IgD-negative memory B cell (primary cell): ENCODE data around the gene ADGRB3. TPM values are rescaled to one million over a fixed set of nuclear protein-coding genes. Genes with fewer than 3 reads are reported as not detected.
"Not testable (repeated sequence)": the region's sequence is repeated elsewhere in the genome, so short reads cannot be mapped to it uniquely, and the experiment has no call there.

Source experiments
- H3K27ac Mint-ChIP-seq, 3 donors: one replicate each; pipeline ENCODE4 v1.8.0; 2020 to 2022; ENCODE audit warnings: mild to moderate bottlenecking in 3 of 3, mixed read lengths in 3 of 3, moderate library complexity in 1 of 3
- H3K27me3 Mint-ChIP-seq: one replicate; pipeline ENCODE4 v1.8.0; 2021; ENCODE audit warnings: mixed read lengths
- H3K36me3 Mint-ChIP-seq: one replicate; pipeline ENCODE4 v1.8.0; 2020; ENCODE audit warnings: mild to moderate bottlenecking, mixed read lengths
- H3K4me1 Mint-ChIP-seq, 3 donors: one replicate each; pipeline ENCODE4 v1.8.0; 2020 to 2022; ENCODE audit warnings: mixed read lengths in 3 of 3, mild to moderate bottlenecking in 1 of 3
- H3K4me3 Mint-ChIP-seq, 4 donors: one replicate each; pipeline ENCODE4 v1.8.0; 2020 to 2022; ENCODE audit warnings: mild to moderate bottlenecking in 4 of 4, mixed read lengths in 4 of 4, moderate library complexity in 3 of 4
- H3K9me3 Mint-ChIP-seq, 3 donors: one replicate each; pipeline ENCODE4 v1.8.0; 2020 to 2021; ENCODE audit warnings: mixed read lengths in 3 of 3, mild to moderate bottlenecking in 1 of 3
- polyA plus RNA-seq: library from polyadenylated mRNA; unstranded; fragments of 300-500 nt; fragmentation: Illumina TruSeq; gene quantifications from one replicate; pipeline ENCODE4 v1.2.3, GENCODE V29; 2021

Gene ADGRB3
- polyA plus RNA-seq, 1 donor from 2014 or later, result not detected

GRCh38 chr6:68655028-68655427 lies 19.9 kb downstream of the ADGRB3 start:
- no peak overlapping the region for H3K27ac Mint-ChIP-seq
- no peaks in the 10 kb centered on the region for H3K9me3 Mint-ChIP-seq
- H3K4me3 Mint-ChIP-seq, result no peak overlapping the region
- H3K27me3 Mint-ChIP-seq, result no peaks in the 10 kb centered on the region
- H3K4me1 Mint-ChIP-seq, result no peaks in the 10 kb centered on the region
- no peaks in the 10 kb centered on the region for H3K36me3 Mint-ChIP-seq

DNA sequence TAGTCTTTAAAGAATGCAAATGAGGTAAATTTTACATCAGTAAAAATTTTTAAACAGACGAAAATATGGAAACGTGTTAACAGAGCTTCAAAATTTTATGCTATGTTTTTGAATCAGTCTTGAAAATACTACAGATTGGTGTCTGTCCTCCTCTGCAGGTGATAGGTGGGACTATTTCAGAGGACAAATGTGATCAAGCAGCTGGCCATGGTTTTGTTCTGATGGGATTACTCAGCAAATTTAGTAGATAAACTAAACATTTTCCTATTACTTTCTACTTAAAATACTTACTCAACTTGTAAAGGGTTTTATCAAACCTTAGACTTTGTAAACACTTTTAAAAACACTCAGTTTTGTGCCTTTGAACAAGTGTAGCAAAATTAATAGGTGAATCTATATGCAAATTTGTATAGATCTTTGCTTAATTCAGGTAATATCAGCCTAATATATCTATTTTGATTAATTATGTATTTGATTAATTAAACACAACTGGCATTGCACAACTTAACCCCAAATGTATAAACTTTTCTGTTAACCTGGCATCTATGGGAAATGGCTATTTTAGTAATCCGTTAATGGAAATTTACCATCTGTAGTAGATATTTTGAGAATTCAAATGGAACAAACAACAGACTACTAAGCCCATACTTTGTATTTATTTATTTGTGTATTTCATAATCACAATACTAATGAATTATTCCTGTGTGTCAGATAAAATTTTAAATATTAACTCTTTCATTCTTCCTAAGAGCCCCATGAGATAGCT lies 22.5 kb downstream of the ADGRB3 start:
- Mint-ChIP-seq H3K27ac (no peak overlapping the region), H3K36me3 (no peaks in the 10 kb centered on the region), H3K4me1 (no peaks in the 10 kb centered on the region), H3K4me3 (no peak overlapping the region), H3K27me3 (no peaks in the 10 kb centered on the region), H3K9me3 (no peaks in the 10 kb centered on the region)

DNA sequence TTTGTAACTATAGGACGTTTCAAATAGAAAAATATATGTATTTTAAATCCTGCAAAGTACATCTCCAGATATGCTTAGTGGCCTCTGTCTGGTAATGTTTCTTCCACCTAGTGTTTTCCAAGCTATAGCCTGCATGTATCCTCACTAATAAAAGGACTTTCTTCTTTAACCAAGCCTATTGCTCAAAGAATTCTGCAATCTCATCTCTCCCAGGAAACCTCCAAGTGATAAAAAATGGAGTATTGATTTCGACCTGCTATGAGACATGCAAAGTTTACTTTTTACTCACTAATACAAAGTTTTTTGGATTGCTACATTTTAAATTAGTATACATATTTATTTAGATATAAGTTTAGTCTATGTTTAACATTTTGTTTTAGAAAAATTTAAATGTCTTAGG lies 23.3 kb downstream of the ADGRB3 start:
- no peaks in the 10 kb centered on the region for H3K9me3 Mint-ChIP-seq
- no peaks in the 10 kb centered on the region for H3K36me3 Mint-ChIP-seq
- H3K4me1 Mint-ChIP-seq, result no peaks in the 10 kb centered on the region
- H3K4me3 Mint-ChIP-seq, result no peak overlapping the region
- no peak overlapping the region for H3K27ac Mint-ChIP-seq
- H3K27me3 Mint-ChIP-seq, result no peaks in the 10 kb centered on the region

DNA sequence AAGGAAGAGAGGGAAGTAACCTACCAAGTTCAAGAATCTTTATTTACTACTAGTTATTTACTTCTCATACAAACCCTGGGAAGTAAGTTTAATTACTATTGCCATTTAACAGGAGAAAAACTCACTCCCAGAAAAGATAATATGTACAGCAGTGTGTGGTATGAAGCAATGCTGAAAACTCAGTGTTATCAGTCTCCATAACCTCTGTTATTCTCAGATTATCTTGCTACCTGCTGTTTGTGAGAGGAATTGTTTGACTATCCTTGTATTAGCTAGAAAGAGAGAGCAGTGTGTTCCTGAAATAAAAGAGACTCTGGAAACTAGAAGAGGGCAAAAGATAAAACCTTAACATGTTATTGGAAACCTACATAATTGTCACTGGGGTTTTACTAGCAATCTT lies 38.2 kb downstream of the ADGRB3 start:
- Mint-ChIP-seq H3K27me3 (no peaks in the 10 kb centered on the region), H3K9me3 (no peaks in the 10 kb centered on the region), H3K4me1 (no peaks in the 10 kb centered on the region), H3K36me3 (no peaks in the 10 kb centered on the region), H3K27ac (no peak overlapping the region), H3K4me3 (no peak overlapping the region)

DNA sequence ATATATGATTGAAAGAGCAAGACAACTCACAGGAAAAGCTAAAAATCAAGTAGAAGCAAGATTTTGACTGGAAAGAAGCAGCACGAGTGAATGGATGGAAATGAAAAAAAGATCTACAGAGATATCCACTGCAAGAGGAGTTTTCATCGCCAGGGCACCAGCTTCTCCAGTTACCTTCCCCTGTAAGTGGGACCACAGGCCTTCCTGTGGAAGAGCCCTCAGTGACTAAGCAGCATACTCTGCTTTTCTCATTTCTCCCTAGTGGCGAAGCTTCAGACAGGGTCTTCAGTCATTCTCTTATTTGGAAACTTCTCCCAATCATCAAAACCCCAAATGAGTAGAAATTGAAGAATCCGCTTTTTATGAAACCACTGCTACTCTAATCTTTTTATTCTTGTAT lies 40.5 kb downstream of the ADGRB3 start:
- H3K27ac Mint-ChIP-seq, result no peak overlapping the region
- H3K36me3 Mint-ChIP-seq, result no peaks in the 10 kb centered on the region
- no peak overlapping the region for H3K4me3 Mint-ChIP-seq
- H3K4me1 Mint-ChIP-seq, result no peaks in the 10 kb centered on the region
- H3K27me3 Mint-ChIP-seq, result no peaks in the 10 kb centered on the region
- H3K9me3 Mint-ChIP-seq, result peaks cover 0 to 3% (median 0%) of the 10 kb centered on the region in 3 donors

DNA sequence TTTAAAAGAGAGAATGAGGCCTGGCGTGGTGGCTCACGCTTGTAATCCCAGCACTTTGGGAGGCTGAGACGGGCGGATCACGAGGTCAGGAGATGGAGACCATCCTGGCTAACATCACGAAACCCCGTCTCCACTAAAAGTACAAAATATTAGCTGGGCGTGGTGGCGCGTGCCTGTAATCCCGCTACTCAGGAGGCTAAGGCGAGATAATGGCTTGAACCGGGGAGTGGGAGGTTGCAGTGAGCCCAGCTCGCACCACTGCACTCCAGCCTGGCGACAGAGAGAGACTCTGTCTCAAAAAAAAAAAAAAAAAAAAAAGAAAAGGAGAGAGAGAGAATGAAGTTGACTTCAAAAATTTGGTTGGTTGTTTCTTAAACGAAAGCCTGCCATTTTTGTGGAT lies 41.0 kb downstream of the ADGRB3 start:
- not testable (repeated sequence) for H3K27me3 Mint-ChIP-seq, H3K4me3 Mint-ChIP-seq, H3K4me1 Mint-ChIP-seq, H3K9me3 Mint-ChIP-seq, H3K27ac Mint-ChIP-seq, H3K36me3 Mint-ChIP-seq

DNA sequence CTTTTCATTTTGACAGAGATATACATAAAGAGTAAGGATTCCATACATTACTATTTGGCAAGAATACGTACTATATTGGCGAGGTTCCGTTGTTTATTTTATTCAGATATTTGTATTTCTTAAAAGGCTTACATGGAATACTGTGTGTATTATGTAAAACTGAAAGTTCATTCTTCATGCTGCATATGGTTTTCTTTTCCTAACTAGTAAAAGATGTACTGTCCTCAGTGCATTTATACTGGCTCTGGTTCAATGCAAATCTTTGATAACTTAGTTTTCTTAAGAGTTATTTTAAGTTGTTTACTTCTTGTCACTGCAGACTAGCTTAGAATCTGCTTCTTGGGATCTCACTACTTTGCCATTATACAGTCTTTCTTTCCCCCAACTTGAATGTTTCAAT lies 42.0 kb downstream of the ADGRB3 start:
- H3K4me3 Mint-ChIP-seq, result no peak overlapping the region
- peaks cover 0 to 3% (median 2%) of the 10 kb centered on the region in 3 donors for H3K9me3 Mint-ChIP-seq

GRCh38 chr6:68679399-68679798 lies 44.3 kb downstream of the ADGRB3 start:
- no peaks in the 10 kb centered on the region for H3K27me3 Mint-ChIP-seq
- H3K4me1 Mint-ChIP-seq, result no peaks in the 10 kb centered on the region
- no peak overlapping the region for H3K27ac Mint-ChIP-seq
- no peaks in the 10 kb centered on the region for H3K36me3 Mint-ChIP-seq
- H3K9me3 Mint-ChIP-seq, result peaks cover 0 to 4% (median 3%) of the 10 kb centered on the region in 3 donors
- no peak overlapping the region for H3K4me3 Mint-ChIP-seq

More for the DNA sequence above, 42.0 kb downstream of the ADGRB3 start:
- Mint-ChIP-seq H3K27me3 (no peaks in the 10 kb centered on the region), H3K27ac (no peak overlapping the region), H3K4me1 (no peaks in the 10 kb centered on the region), H3K36me3 (no peaks in the 10 kb centered on the region)

DNA sequence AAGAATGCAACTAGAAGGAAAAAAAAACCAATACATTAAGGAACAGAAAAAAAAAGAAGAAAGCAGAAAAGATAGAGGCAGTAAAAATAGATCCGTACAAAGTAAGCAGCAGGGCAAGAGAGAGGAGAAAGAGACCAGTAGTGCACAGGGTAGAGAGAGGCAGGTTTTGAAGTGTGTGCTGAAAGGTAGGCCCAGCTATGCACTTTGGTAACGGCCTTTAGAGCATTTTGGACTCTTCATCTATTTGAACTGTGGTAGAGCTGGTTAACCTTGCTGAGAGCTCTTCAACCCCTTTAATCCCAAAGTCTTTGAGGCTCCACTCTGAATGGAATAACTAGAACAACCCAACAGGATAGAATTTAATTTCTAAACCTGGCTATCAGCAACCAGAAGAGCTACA lies 45.2 kb downstream of the ADGRB3 start:
- H3K4me1 Mint-ChIP-seq, result no peaks in the 10 kb centered on the region
- no peaks in the 10 kb centered on the region for H3K36me3 Mint-ChIP-seq
- H3K9me3 Mint-ChIP-seq, result peaks cover 0 to 4% (median 3%) of the 10 kb centered on the region in 3 donors
- H3K4me3 Mint-ChIP-seq, result no peak overlapping the region
- no peak overlapping the region for H3K27ac Mint-ChIP-seq
- H3K27me3 Mint-ChIP-seq, result no peaks in the 10 kb centered on the region

- Mint-ChIP-seq H3K4me1 (no peaks in the 10 kb centered on the region), H3K9me3 (no peaks in the 10 kb centered on the region), H3K4me3 (no peak overlapping the region), H3K27ac (no peak overlapping the region), H3K36me3 (no peaks in the 10 kb centered on the region), H3K27me3 (no peaks in the 10 kb centered on the region)
These were observed 54.8 kb downstream of the ADGRB3 start for GRCh38 chr6:68689910-68690309.

DNA sequence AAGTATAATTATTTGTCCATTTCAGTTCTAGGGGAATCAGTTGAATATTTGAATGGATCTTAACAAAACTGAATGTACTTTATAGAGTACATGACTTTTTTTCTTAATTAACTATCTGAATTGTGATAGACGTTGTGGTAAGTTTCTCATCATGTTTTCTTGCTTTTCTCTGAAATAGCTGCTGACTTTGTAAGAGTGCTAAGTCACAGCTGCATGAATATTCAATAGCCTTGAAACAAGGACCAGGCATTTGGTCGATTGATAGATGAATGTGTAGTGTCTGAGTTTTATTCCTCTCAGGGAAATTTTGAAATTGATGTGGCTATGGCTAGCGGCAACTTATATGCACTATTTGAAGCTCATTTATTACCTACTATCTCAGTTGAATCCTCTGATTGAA lies 56.0 kb downstream of the ADGRB3 start:
- Mint-ChIP-seq H3K27me3 (no peaks in the 10 kb centered on the region), H3K27ac (no peak overlapping the region), H3K4me1 (no peaks in the 10 kb centered on the region), H3K4me3 (no peak overlapping the region), H3K9me3 (no peaks in the 10 kb centered on the region), H3K36me3 (no peaks in the 10 kb centered on the region)

- no peaks in the 10 kb centered on the region for H3K4me1 Mint-ChIP-seq
- H3K27me3 Mint-ChIP-seq, result no peaks in the 10 kb centered on the region
- no peak overlapping the region for H3K4me3 Mint-ChIP-seq
- H3K36me3 Mint-ChIP-seq, result no peaks in the 10 kb centered on the region
- H3K9me3 Mint-ChIP-seq, result no peaks in the 10 kb centered on the region
- H3K27ac Mint-ChIP-seq, result no peak overlapping the region
These were observed 58.2 kb downstream of the ADGRB3 start for GRCh38 chr6:68693271-68693670.

GRCh38 chr6:68695403-68695802 lies 60.3 kb downstream of the ADGRB3 start:
- Mint-ChIP-seq H3K9me3 (no peaks in the 10 kb centered on the region), H3K27me3 (no peaks in the 10 kb centered on the region), H3K36me3 (no peaks in the 10 kb centered on the region), H3K27ac (no peak overlapping the region), H3K4me3 (no peak overlapping the region), H3K4me1 (no peaks in the 10 kb centered on the region)

- Mint-ChIP-seq H3K27ac (no peak overlapping the region), H3K36me3 (no peaks in the 10 kb centered on the region), H3K9me3 (no peaks in the 10 kb centered on the region), H3K4me1 (no peaks in the 10 kb centered on the region), H3K4me3 (no peak overlapping the region), H3K27me3 (no peaks in the 10 kb centered on the region)
These were observed 60.8 kb downstream of the ADGRB3 start for GRCh38 chr6:68695838-68696237.

DNA sequence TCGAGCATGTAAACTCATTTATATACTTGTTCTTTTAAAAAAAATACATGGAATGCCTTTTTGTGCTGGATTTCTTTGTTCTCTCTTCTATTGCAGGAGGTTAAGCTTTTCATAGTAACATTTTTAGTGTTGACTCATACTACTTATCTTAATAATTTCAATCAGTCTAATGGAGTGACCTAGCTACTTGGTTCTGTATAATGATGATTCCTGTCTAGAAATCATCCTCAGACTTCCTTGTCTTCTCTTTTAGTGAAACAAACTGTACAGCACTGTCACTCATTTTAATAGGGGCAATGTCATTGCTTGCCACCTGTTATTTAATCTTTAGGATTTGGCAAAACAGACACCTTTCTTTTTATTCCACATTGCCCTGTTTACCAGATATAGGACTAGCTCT lies 62.3 kb downstream of the ADGRB3 start:
- Mint-ChIP-seq H3K27ac (no peak overlapping the region), H3K4me1 (no peaks in the 10 kb centered on the region), H3K27me3 (no peaks in the 10 kb centered on the region), H3K9me3 (no peaks in the 10 kb centered on the region), H3K4me3 (no peak overlapping the region), H3K36me3 (no peaks in the 10 kb centered on the region)

DNA sequence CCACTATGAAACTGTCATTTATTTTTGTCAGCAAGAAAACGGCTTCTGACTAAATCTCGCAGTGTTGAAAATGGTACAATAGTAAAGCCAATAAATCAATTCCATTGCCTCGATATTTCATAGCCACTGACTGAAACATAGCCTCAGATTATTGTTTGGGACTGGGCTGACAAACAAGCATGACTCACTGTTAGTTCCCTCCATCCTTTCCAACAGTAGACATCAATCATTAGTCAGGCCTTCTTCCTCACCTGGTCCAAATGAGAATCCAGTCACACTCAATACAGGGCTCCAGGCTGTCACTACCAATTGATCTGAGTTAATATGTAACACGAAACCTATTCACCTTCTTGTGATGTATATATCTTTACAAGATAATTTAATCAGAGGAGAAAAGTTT lies 66.1 kb downstream of the ADGRB3 start:
- Mint-ChIP-seq H3K36me3 (no peaks in the 10 kb centered on the region), H3K27ac (no peak overlapping the region), H3K4me3 (no peak overlapping the region), H3K4me1 (no peaks in the 10 kb centered on the region), H3K9me3 (no peaks in the 10 kb centered on the region), H3K27me3 (no peaks in the 10 kb centered on the region)
